ENCODE results near the gene FBXW7.

DNA sequence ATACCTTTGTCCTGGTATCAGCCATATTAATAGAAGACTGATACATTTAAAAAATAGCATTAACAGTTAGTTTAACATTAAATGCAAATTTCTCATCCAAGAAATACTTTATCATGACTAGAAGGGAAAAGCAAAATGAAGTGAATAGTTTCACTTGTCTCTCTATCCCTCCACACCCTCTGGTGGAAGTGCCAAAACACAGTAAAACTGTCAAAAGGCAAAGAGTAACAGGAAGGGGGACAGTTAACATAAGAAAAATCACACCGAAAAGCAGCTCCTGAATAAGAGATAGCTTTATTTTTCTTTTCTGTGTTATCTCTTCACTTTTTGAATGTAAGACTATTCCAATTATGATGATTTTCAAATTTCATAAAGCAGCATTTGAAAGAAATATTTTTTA lies 187.2 kb downstream of the FBXW7 start:
- TF ChIP-seq, protein P1, sequence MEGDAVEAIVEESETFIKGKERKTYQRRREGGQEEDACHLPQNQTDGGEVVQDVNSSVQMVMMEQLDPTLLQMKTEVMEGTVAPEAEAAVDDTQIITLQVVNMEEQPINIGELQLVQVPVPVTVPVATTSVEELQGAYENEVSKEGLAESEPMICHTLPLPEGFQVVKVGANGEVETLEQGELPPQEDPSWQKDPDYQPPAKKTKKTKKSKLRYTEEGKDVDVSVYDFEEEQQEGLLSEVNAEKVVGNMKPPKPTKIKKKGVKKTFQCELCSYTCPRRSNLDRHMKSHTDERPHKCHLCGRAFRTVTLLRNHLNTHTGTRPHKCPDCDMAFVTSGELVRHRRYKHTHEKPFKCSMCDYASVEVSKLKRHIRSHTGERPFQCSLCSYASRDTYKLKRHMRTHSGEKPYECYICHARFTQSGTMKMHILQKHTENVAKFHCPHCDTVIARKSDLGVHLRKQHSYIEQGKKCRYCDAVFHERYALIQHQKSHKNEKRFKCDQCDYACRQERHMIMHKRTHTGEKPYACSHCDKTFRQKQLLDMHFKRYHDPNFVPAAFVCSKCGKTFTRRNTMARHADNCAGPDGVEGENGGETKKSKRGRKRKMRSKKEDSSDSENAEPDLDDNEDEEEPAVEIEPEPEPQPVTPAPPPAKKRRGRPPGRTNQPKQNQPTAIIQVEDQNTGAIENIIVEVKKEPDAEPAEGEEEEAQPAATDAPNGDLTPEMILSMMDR (tag by site-specific recombination; IDR thresholded peaks at IDR 0.05): no peak
- TF ChIP-seq RBAK (tag by site-specific recombination; IDR thresholded peaks at IDR 0.05) (no peak), ZNF473 (tag by site-specific recombination; IDR thresholded peaks at IDR 0.05) (no peak)
- TF ChIP-seq, protein P2, sequence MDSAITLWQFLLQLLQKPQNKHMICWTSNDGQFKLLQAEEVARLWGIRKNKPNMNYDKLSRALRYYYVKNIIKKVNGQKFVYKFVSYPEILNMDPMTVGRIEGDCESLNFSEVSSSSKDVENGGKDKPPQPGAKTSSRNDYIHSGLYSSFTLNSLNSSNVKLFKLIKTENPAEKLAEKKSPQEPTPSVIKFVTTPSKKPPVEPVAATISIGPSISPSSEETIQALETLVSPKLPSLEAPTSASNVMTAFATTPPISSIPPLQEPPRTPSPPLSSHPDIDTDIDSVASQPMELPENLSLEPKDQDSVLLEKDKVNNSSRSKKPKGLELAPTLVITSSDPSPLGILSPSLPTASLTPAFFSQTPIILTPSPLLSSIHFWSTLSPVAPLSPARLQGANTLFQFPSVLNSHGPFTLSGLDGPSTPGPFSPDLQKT (IDR thresholded peaks at IDR 0.05; ENCODE audit: borderline replicate concordance, low read depth, low read length): no peak
